ENCODE measurements around the gene CBARP.

DNA sequence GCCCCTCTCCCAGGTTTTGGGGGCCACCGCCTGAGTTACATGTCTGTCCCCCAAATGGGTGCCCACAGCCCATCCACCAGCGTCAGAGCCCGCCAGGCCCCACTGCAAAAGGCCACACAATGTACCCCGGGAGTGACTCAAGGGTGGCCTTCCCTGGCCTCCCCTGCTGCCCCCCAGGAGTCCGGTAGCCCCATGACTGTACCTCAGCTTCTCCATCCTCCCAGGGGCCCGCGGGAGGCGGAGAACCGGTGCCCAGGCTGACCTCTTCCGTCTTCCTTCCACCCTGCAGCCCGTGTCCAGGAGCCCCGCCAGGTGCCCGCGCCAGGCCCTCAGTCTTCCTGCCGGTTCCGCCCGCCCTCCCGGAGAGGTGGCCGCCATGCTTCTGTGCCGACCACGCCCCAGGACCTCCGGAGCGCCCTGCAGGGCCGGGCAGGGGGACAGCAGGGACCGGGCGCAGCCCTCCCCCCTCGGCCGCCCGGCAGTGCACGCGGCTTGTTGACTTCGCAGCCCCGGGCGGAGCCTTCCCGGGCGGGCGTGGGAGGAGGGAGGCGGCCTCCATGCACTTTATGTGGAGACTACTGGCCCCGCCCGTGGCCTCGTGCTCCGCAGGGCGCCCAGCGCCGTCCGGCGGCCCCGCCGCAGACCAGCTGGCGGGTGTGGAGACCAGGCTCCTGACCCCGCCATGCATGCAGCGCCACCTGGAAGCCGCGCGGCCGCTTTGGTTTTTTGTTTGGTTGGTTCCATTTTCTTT is 10.3 kb downstream of the CBARP start:
- TF ChIP-seq, protein P1, sequence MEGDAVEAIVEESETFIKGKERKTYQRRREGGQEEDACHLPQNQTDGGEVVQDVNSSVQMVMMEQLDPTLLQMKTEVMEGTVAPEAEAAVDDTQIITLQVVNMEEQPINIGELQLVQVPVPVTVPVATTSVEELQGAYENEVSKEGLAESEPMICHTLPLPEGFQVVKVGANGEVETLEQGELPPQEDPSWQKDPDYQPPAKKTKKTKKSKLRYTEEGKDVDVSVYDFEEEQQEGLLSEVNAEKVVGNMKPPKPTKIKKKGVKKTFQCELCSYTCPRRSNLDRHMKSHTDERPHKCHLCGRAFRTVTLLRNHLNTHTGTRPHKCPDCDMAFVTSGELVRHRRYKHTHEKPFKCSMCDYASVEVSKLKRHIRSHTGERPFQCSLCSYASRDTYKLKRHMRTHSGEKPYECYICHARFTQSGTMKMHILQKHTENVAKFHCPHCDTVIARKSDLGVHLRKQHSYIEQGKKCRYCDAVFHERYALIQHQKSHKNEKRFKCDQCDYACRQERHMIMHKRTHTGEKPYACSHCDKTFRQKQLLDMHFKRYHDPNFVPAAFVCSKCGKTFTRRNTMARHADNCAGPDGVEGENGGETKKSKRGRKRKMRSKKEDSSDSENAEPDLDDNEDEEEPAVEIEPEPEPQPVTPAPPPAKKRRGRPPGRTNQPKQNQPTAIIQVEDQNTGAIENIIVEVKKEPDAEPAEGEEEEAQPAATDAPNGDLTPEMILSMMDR (conservative IDR thresholded peaks at IDR 0.05), result no peak
- TF ChIP-seq EZH2 (IDR thresholded peaks at IDR 0.05; ENCODE audit: low read depth), result no peak

Measured in PC-9 (cell line).